ENCODE measurements around the gene OR1S1. TPM values are rescaled to one million over a fixed set of nuclear protein-coding genes. Genes with fewer than 3 reads are reported as not detected.
"Not testable (repeated sequence)": the region's sequence is repeated elsewhere in the genome, so short reads cannot be mapped to it uniquely, and the experiment has no call there.

Gene OR1S1
- not detected for polyA plus RNA-seq
- long read RNA-seq, donor 1: 0 reads
- long read RNA-seq, donor 2: 0 reads
- long read RNA-seq, donor 3: 0 reads
- long read RNA-seq, donor 4: 0 reads
- long read RNA-seq, donor 5: 0 reads
- long read RNA-seq, donor 6: 0 reads
- long read RNA-seq, donor 7: 0 reads
- long read RNA-seq, donor 8: 0 reads
- long read RNA-seq, donor 9: 0 reads
- long read RNA-seq, donor 10: 0 reads
- long read RNA-seq, donor 11: 0 reads

DNA sequence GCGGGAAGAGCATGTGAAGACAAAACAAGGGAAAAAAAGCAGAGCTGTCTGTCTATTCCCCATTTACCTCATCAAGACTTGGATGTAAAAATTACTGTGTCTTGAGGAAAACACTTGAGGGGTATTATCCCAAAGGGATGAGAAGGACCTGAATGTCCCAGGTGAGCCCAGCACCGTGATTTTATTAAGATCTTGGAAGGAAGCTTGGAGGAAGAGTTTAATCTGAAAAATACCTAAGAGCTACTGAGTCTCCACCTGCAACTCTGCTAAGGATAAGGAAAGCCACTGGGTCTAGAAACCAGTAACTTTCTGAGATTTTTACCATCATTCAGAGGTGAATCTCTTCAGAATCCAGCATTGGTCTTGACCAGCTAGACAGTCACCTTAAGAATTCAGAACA is at the start of gene OR1S1:
Gene OR1S1, plus strand, starts transcription at position 301 of the 400 bp plus-strand sequence.
- H3K27me3 ChIP-seq (ENCODE audit: control insufficient read depth, insufficient read depth, low read length); H3K4me3 ChIP-seq (ENCODE audit: low read length); H3K9me3 ChIP-seq (ENCODE audit: control insufficient read depth, low read depth, low read length); H3K27ac ChIP-seq (ENCODE audit: low read length); DNase-seq; H3K36me3 ChIP-seq (ENCODE audit: control insufficient read depth, insufficient read depth, low read length); H3K4me1 ChIP-seq (ENCODE audit: control insufficient read depth, insufficient read depth, low read length): not testable (repeated sequence)
- no CpG with 5 or more reads among the region's 2 CpGs for WGBS (ENCODE audit: insufficient coverage, low lambda C conversion rate)

DNA sequence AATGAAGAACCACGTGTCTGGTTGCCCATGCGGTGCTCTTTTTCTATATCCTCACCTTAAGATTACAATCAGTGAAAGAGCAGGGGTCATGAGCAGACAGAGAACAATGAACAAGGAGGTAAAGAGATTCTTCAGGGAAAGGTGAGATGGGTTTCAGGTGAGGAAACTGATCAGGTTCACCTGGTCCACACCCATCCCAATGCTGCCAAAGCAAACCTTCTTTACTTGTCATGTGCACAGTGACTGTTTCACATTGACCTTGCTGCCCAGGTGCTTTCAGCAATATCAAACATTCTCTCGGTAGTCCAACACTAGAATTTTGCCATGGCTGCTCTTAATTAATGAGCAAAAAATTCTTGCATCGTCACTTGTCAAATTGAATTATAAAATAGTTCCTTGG is 48.1 kb upstream of the OR1S1 start:
- no CpG with 5 or more reads among the region's 4 CpGs for WGBS (ENCODE audit: insufficient coverage, low lambda C conversion rate)
- H3K27ac ChIP-seq (ENCODE audit: low read length): peak overlapping the region; percentile 80
- DNase-seq: peak in 1 of 2 donors; percentile 50

DNA sequence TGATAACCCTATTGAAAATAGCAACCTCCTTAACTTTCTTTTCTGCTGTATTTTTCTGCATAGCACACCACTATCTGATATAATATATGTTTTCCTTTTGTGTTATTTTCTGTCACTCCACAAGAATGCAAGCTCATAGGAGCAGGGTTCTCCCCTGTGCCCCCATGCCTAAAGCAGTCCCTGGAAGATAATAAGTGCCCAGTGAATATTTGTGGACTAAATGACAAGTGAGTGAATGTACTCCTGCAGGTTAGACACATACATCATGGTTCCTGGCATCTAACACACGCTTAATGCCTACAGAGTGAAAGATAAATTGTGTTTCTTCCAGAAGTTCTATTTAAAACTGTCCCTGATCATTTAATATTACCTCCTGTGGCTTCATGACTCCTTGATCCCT is 47.5 kb upstream of the OR1S1 start:
- no CpG with 5 or more reads among the region's 1 CpG for WGBS (ENCODE audit: insufficient coverage, low lambda C conversion rate)
- no peaks in the 10 kb centered on the region for H3K9me3 ChIP-seq (ENCODE audit: control insufficient read depth, low read depth, low read length)
- H3K4me1 ChIP-seq (ENCODE audit: control insufficient read depth, insufficient read depth, low read length): peaks cover 24% of the 10 kb centered on the region
- H3K4me3 ChIP-seq (ENCODE audit: low read length): no peak overlapping the region
- H3K36me3 ChIP-seq (ENCODE audit: control insufficient read depth, insufficient read depth, low read length): no peaks in the 10 kb centered on the region
- peak overlapping the region; percentile 80 for H3K27ac ChIP-seq (ENCODE audit: low read length)
- no peaks in the 10 kb centered on the region for H3K27me3 ChIP-seq (ENCODE audit: control insufficient read depth, insufficient read depth, low read length)
- DNase-seq: no peak

More for the DNA sequence above, 48.1 kb upstream of the OR1S1 start:
- Histone ChIP-seq H3K4me3 (ENCODE audit: low read length) (no peak overlapping the region), H3K36me3 (ENCODE audit: control insufficient read depth, insufficient read depth, low read length) (no peaks in the 10 kb centered on the region), H3K27me3 (ENCODE audit: control insufficient read depth, insufficient read depth, low read length) (no peaks in the 10 kb centered on the region), H3K4me1 (ENCODE audit: control insufficient read depth, insufficient read depth, low read length) (peaks cover 24% of the 10 kb centered on the region), H3K9me3 (ENCODE audit: control insufficient read depth, low read depth, low read length) (no peaks in the 10 kb centered on the region)

DNA sequence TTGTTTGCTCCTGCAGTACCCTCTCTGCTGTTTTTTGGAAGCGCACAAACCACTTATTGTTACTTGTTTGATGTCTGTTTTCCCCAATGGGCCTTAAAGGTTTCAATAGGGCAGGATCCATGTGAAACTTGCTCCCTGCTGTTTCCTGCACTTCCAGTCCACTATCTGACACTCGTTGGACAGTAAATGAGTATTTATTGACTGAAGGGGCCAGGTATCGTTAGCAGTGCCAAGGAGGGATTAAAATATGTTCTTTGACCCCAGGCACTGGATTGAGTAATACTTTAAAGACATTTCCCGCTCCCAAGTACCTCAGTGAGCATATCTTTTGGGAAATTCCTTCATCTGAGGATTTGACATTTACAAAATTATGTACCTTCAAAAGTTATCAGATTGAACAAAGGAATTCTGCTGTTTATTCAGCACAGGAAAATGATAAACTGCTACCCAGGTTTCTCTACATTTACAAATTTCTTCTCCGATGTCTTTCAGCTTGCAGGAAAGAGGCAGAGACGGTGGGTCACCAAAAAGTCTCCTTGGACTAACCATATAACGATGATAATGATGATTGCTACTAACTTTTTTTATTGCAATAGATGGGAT is 46.9 kb upstream of the OR1S1 start:
- Histone ChIP-seq H3K27me3 (ENCODE audit: control insufficient read depth, insufficient read depth, low read length) (no peaks in the 10 kb centered on the region), H3K4me3 (ENCODE audit: low read length) (no peak overlapping the region), H3K27ac (ENCODE audit: low read length) (peak overlapping the region; percentile 80), H3K4me1 (ENCODE audit: control insufficient read depth, insufficient read depth, low read length) (peaks cover 24% of the 10 kb centered on the region), H3K36me3 (ENCODE audit: control insufficient read depth, insufficient read depth, low read length) (no peaks in the 10 kb centered on the region), H3K9me3 (ENCODE audit: control insufficient read depth, low read depth, low read length) (no peaks in the 10 kb centered on the region)
- WGBS (ENCODE audit: insufficient coverage, low lambda C conversion rate): 18% methylated on average over 3 of the region's 7 CpGs
- peak; percentile 78 to 91 for DNase-seq

DNA sequence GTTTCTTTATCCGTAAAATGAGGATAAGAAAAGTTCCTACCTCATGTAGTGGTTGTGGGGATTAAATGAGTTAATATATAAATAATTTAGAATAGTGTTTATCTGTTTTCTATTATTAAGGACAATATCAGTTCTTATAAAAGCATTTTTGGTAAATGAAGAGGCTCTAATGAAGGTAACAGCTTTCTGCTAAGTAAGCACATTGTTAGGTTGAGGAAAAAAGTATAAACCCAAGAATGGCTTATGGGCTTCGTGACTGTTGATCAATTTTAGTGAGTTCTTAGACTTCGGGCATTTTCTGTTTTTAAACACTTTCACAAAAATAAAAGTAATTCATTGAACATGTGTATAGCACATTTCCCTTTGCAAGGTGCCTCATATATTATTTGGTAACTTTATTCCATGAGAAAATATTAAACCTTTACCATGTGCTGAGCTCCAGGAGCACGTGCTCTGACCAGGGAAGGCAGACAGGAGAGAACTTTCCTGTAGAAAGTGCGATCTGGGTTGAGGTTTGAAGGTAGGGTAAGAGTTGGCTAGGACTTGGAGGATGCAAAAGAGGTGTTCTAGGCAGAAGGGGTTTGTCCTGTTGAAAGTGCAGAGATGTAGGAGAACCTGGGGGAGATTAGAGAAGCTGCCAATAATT is 35.0 kb upstream of the OR1S1 start:
- no peak overlapping the region for H3K4me3 ChIP-seq (ENCODE audit: low read length)
- no peak overlapping the region for H3K27ac ChIP-seq (ENCODE audit: low read length)
- H3K27me3 ChIP-seq (ENCODE audit: control insufficient read depth, insufficient read depth, low read length): no peaks in the 10 kb centered on the region
- no peaks in the 10 kb centered on the region for H3K36me3 ChIP-seq (ENCODE audit: control insufficient read depth, insufficient read depth, low read length)
- H3K4me1 ChIP-seq (ENCODE audit: control insufficient read depth, insufficient read depth, low read length): no peaks in the 10 kb centered on the region
- no peaks in the 10 kb centered on the region for H3K9me3 ChIP-seq (ENCODE audit: control insufficient read depth, low read depth, low read length)
- no peak for DNase-seq
- WGBS (ENCODE audit: insufficient coverage, low lambda C conversion rate): 89% methylated on average over 5 of the region's 5 CpGs

DNA sequence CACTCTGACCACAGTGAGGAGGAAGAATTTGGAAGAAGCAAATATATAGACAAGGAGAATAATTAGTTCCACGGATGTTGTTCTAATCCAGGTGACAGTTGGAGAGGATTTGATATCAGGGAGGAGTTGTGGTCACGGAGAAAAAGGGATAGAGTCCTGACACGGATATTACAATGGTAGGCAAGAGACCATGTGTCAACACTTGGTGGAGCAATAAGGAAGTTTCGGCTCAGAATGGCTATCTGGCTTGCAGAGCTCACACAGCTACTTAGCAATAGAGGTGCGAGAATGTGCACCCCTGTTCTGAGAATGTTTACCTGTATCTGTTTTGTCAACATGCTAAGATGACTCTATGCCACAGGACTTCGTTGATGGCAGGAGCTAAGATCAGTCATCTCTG is 34.1 kb upstream of the OR1S1 start:
- H3K4me3 ChIP-seq (ENCODE audit: low read length): no peak overlapping the region
- H3K27me3 ChIP-seq (ENCODE audit: control insufficient read depth, insufficient read depth, low read length): no peaks in the 10 kb centered on the region
- H3K4me1 ChIP-seq (ENCODE audit: control insufficient read depth, insufficient read depth, low read length): no peaks in the 10 kb centered on the region
- no peaks in the 10 kb centered on the region for H3K36me3 ChIP-seq (ENCODE audit: control insufficient read depth, insufficient read depth, low read length)
- H3K9me3 ChIP-seq (ENCODE audit: control insufficient read depth, low read depth, low read length): no peaks in the 10 kb centered on the region
- no peak for DNase-seq
- 64% methylated on average over 3 of the region's 6 CpGs for WGBS (ENCODE audit: insufficient coverage, low lambda C conversion rate)
- H3K27ac ChIP-seq (ENCODE audit: low read length): no peak overlapping the region

DNA sequence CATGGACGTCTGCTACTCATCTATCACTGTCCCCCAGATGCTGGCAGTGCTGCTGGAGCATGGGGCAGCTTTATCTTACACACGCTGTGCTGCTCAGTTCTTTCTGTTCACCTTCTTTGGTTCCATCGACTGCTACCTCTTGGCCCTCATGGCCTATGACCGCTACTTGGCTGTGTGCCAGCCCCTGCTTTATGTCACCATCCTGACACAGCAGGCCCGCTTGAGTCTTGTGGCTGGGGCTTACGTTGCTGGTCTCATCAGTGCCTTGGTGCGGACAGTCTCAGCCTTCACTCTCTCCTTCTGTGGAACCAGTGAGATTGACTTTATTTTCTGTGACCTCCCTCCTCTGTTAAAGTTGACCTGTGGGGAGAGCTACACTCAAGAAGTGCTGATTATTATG is 32.9 kb upstream of the OR1S1 start:
- no peak overlapping the region for H3K4me3 ChIP-seq (ENCODE audit: low read length)
- no peaks in the 10 kb centered on the region for H3K27me3 ChIP-seq (ENCODE audit: control insufficient read depth, insufficient read depth, low read length)
- WGBS (ENCODE audit: insufficient coverage, low lambda C conversion rate): no CpG with 5 or more reads among the region's 7 CpGs
- no peaks in the 10 kb centered on the region for H3K4me1 ChIP-seq (ENCODE audit: control insufficient read depth, insufficient read depth, low read length)
- no peaks in the 10 kb centered on the region for H3K36me3 ChIP-seq (ENCODE audit: control insufficient read depth, insufficient read depth, low read length)
- H3K9me3 ChIP-seq (ENCODE audit: control insufficient read depth, low read depth, low read length): no peaks in the 10 kb centered on the region
- no peak overlapping the region for H3K27ac ChIP-seq (ENCODE audit: low read length)
- DNase-seq: no peak

DNA sequence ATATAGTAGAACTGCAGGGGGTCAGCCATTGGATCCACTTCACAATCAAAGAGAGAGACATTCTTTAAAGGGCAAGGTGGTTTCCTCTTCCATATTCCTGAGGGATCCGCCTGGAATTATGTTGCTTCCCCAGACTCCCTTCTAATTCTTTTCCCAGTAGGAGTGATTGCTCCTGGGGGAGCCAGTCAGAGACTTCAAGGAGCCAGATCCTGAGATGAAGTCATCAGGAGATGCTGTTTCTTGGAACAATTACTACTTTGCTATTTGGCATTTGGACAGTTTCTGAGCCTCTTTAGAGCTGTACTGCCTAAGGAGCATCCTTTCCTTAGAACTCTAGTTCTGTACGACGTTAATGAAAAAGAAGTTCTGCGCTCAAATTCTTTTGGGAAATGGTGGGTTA is 25.6 kb upstream of the OR1S1 start:
- WGBS (ENCODE audit: insufficient coverage, low lambda C conversion rate): no CpG with 5 or more reads among the region's 4 CpGs
- Histone ChIP-seq H3K4me3 (ENCODE audit: low read length) (no peak overlapping the region), H3K9me3 (ENCODE audit: control insufficient read depth, low read depth, low read length) (peaks cover 7% of the 10 kb centered on the region), H3K36me3 (ENCODE audit: control insufficient read depth, insufficient read depth, low read length) (no peaks in the 10 kb centered on the region), H3K4me1 (ENCODE audit: control insufficient read depth, insufficient read depth, low read length) (peaks cover 7% of the 10 kb centered on the region), H3K27me3 (ENCODE audit: control insufficient read depth, insufficient read depth, low read length) (no peaks in the 10 kb centered on the region), H3K27ac (ENCODE audit: low read length) (no peak overlapping the region)
- no peak for DNase-seq

DNA sequence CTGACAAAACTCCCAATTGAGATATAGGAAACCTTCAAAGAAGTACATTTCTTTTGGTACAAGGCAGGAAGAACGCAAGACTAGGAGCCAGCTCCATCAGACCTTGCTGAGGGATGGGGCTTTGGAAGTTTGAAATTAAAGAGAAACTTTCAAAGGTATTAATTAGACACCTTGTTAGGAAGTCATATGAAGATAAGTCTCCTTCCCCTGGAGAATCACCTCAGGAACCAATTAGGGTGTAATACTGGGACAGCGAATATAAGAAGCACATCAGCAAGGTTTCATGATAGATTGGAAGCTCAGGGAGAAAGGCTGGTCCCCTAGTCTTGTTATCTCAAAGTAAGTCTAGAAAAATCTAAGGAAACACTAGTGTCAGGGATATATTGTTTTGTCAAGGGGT is 23.8 kb upstream of the OR1S1 start, which contains the start of gene OR9Q2:
Gene OR9Q2, plus strand, starts transcription at position 301 of the 400 bp plus-strand sequence. CDS start 1,421 bp downstream, outside the sequence.
- no peaks in the 10 kb centered on the region for H3K27me3 ChIP-seq (ENCODE audit: control insufficient read depth, insufficient read depth, low read length)
- DNase-seq: no peak
- no peak within 1 kb of the TSS for H3K4me3 ChIP-seq (ENCODE audit: low read length)
- H3K36me3 ChIP-seq (ENCODE audit: control insufficient read depth, insufficient read depth, low read length): no peaks in the 10 kb centered on the region
- no peak within 1 kb of the TSS for H3K27ac ChIP-seq (ENCODE audit: low read length)
- H3K4me1 ChIP-seq (ENCODE audit: control insufficient read depth, insufficient read depth, low read length): peaks cover 19% of the 10 kb centered on the region
- peaks cover 7% of the 10 kb centered on the region for H3K9me3 ChIP-seq (ENCODE audit: control insufficient read depth, low read depth, low read length)
- 100% methylated on average over 1 of the region's 2 CpGs for WGBS (ENCODE audit: insufficient coverage, low lambda C conversion rate)

DNA sequence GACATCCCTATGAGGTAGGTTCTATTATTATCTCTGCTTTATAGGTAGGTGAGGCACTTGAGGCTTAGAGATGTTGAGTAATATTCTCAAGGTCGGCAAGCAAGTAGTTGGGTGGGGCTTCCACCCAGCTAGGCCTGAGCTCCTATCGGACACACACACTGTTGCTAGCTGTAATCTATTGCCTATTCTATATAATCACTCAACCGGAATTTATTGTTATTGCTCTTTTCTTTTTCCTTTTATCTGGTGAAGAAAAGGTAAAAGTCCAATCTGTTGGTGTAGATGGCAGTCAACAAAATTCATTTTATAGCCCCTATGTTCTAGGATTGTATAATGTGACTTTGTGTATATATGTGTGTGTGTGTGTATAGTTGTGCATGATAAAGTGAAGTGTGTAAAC is 20.3 kb upstream of the OR1S1 start:
- H3K27ac ChIP-seq (ENCODE audit: low read length): peak overlapping the region; percentile 85
- no peaks in the 10 kb centered on the region for H3K27me3 ChIP-seq (ENCODE audit: control insufficient read depth, insufficient read depth, low read length)
- peaks cover 7% of the 10 kb centered on the region for H3K9me3 ChIP-seq (ENCODE audit: control insufficient read depth, low read depth, low read length)
- H3K4me3 ChIP-seq (ENCODE audit: low read length): no peak overlapping the region
- DNase-seq: peak; percentile 83 to 91
- H3K4me1 ChIP-seq (ENCODE audit: control insufficient read depth, insufficient read depth, low read length): peaks cover 20% of the 10 kb centered on the region
- 50% methylated on average over 1 of the region's 3 CpGs for WGBS (ENCODE audit: insufficient coverage, low lambda C conversion rate)
- no peaks in the 10 kb centered on the region for H3K36me3 ChIP-seq (ENCODE audit: control insufficient read depth, insufficient read depth, low read length)

All from large intestine (tissue), 12 donors.